NCI-H2029 treated with DMSO at 0.1 percent for 48 hours (cell line): ENCODE data around the gene RECQL5.

Experiments
- DNase-seq: peaks from one replicate; lab custom pipeline; 2025; lab: John Stamatoyannopoulos, UW

The RECQL5 gene

DNA sequence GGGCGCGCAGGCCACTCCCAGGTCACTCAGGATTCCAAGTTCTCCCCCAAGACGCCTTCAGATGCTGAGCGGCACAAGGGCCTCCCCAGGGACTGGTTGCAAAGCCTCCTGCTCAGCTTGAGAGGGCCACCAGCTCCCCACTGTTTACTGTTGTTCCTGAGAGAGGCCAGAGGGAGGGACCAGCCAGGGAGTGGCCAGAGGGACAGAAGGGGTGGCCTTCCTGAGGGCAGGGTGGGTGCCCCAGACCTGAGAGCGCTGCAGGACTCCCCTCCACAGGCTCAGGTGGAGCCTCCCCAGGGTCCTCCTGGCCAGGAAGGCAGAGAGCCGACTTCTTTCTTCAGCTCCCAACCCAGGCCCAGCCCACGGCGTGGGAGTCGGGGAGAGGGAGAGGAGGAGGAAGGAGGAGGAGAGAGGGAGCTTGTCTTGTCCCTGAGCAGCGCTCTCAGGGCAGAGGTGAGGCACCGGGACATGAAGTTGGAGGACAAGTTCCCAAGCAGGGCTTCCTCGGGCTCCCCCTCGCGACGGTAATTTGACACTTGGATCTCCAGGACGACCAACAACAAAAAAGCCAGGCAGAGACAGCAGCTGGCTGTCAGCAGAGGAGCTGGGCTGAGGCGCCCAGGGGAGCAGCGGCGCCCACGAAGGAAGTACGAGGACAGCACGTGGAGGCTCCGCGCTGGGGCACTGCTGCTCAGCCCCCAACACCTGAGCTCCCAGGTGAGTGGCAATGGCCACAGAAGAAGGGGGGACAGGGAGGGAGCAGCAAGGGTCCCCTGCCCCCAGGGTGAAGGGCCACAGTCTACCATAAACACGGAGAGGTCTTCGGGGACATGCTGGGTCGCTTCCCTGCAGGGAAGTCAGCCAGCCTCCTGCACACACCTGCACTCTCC, 33.2 kb downstream of the RECQL5 start:
- peak; percentile 45 for DNase-seq

DNA sequence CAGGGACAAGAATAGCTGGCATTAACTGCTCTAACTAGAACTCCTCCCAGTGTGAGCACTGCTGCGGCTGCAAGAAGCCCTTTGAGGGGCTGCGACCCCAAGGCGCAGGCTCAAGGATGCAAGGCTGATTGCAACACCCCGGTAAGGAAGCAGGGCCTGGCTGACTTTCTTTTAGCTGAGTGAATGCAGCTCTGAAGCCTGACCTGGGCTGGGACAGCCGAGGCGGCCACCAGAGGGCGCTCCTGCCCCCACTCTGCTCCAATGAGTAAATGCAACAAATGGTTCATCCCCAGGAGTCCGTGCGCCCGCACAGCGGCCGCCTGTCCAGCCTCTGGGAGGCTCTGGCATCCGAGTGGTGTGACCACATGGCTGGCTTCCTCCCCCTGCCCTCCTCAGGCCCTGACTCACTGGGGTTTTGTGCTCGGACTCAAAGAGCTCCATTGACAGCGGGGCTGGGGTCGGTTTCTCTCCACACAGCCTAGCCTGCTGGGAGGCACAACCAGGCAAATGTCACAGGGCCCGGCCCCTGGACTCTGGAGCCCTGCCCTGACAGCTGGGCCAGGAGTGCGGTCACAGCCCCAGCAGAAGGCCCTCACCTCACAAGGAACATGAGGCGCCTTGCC, 34.0 kb downstream of the RECQL5 start, which contains the start of gene SMIM5:
SMIM5 (plus strand) TSS at position 572 of the 623 bp plus-strand sequence. CDS start 6,768 bp downstream, outside the sequence.
- peak; percentile 1 for DNase-seq

DNA sequence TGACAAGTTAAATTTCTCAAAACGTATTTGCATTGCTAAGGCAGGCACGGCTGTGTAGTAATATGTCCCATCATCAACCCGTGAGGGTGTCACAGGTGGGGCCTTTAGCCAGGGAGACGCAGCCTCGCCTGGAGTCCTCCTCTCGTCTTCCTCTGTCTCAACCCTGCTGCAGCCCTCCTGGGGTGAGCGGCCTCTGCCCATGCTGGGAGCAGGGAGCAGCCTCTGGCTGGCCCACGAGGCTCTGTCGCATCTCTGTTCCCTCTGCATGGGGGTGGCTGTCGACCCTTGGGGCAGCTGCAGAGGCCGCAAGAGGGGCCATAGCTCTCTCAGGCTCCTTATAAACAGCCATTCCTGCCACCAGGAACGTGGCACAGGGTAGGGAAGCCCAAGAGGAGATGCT, 34.5 kb downstream of the RECQL5 start:
- DNase-seq, result no peak

DNA sequence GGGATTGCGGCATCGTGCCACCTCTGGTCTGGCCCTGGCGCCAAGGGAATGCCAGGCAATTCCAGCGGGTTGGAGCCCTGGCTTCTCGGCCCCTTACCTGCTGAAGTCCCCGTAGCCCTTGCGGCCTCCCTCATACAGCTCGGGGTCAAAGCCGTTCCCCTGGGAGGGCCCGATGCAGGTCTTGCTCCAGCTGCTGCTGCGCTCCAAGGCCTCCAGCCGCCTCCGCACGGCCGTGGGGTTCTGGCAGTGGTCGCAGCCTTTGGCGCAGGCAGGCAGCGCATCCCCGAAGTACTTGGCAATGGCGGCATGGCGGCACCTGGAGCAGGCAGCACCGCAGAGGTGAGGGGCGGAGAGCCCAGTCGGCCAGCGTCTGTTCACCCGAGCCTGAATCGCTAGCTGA, 35.6 kb downstream of the RECQL5 start:
- DNase-seq, result no peak

DNA sequence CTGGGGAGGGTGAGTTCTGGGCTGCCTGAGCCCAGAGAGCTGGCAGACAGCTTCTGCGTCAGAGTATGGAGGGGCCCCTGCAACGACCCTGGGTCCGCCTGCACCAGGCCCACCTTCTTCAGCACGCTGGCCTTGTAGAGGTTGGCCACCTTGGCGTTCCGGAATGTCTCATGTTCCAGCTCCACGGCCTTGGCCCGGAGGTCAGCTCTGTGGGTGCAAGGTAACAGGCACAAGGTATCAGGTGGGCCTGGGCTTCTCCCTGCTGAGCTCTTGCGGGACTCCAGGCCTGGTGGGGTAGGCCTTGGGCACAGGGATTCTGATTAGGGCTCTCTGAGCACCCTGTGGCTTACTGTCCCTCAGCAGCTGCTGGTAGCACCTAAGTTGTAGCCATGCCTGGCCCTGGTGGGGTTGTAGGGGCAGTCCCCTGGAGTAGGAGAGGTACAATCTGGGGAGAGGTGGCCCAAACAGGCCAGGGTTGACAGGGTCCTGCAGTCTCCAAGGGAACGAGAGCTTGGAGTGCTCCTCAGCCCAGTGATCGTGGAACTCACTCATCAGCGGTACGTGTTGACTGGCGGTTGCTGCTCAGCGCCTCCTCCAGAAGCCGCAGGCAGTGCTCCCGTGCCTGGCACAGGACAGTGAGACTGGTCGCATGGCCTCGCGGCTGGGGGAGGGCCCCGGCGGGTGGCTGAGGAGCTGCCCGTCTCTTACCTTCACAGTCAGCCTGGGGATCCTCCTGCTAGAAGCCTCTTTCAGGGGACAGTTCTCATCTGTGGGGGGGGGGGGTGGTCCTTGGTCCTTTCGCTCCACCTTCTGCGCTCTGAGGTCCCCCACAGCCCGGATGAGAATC, 36.7 kb downstream of the RECQL5 start:
- DNase-seq, result no peak

DNA sequence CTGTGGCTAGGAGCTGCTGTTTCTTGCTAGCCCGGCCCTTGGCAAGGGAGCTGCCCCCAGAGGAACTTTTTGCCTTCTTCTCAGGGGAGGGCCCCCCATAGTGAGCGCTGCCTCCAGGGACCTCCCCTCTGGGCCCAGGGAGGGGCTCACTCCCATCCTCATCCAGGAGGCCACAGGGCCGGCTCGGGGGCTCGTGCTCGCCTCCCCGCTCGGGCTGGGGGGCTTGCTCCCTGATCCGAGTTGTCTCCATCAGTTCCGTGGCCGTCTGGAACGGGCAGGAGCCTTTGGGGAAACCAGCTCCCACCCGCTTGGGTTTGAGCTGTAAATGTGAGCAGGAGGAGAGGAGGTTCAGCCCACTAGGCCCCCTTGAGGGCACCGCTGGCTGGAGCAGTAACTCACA, 37.8 kb downstream of the RECQL5 start:
- DNase-seq, result no peak

DNA sequence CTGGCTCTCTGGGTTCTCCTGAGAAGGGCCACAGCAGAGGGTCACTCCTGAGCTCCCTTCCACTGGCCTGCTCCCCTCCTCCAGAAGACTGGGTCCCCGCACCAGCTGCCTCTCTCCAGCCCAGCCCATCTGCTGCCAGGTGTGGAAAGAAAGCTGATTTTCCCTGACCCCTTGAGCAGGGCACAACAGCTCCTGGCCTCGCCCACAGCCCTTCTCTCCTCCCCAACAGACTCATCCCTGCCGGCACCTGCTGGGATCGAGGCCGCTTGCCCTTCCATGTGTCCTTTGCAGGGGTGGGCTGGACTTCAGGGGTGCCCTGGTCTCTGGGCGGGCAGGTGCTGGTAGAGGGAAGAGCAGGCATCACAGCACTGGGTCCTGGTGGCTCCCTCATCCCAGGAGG, 38.5 kb downstream of the RECQL5 start:
- DNase-seq, result no peak

DNA sequence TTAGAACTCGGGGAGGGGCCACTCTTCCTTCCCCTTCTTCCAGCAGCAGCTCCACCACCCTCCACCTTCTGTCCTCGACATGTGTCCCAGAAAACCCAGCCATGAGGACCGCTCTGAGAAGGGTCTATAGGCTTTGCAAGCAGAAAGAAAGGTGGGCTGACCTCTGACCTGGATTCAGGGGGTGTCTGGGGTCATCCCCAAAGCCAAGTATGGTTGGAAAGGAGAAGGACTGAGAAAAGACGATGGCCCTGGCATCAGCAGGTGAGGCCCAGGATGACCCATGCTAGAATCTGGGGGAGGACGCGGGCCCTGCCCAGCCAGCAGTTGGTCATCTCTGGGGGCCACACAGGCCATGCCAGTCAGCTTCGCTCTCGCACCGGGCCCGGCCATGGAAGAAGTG, 39.9 kb downstream of the RECQL5 start:
- DNase-seq, result no peak

DNA sequence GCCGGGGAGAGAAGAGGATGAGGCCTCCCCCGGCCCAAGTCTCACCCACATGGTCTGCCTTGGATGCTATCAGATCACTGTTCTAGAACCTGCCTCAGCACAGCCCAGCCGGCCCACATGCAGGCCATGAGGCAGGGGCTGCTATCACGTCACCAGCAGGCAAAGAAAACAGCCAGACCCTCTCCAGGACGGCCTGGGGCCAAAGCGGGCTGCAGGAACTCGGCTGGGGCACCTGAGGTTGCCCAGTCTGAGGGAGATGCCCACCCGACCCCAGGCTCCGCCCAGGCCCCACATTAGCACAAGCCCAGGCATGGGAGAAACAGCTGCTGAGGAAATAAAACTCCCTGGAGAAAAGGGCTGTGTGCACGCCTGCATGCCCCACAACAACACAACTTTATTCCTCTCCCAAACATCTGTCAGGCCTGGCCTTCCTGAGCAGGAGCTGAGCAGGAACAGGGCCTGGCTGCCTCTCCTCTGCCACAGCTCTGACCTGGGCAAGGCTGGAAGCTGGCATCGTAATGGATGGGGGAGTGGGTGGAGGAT, 40.4 kb downstream of the RECQL5 start:
- DNase-seq, result no peak

DNA sequence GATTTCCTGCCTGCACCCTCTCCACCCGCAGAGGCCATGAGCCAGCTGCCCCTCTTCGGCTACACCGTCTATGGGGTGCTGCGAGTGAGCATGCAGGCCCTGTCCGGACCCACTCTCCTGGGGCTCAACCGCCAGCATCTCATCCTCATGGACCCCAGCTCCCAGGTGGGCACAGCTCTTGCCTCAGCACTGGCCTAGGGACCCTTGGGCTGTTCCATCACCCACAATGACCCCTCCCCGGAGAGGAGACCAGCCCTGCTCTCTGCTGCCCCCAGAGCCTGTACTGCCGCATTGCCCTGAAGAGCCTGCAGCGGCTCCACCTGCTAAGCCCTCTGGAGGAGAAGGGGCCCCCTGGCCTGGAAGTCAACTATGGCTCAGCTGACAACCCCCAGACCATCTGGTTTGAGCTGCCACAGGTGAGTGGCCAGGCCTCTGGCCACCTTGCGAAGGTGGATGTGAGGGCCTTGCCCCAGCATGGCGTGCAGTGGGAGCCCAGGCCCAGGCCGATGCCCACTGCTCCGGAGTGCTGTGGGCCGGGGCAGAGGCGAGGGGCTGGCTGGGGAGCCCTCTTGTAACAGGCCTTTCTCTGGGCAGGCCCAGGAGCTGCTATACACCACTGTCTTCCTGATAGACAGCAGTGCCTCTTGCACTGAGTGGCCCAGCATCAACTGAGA, 41.0 kb downstream of the RECQL5 start:
- no peak for DNase-seq

DNA sequence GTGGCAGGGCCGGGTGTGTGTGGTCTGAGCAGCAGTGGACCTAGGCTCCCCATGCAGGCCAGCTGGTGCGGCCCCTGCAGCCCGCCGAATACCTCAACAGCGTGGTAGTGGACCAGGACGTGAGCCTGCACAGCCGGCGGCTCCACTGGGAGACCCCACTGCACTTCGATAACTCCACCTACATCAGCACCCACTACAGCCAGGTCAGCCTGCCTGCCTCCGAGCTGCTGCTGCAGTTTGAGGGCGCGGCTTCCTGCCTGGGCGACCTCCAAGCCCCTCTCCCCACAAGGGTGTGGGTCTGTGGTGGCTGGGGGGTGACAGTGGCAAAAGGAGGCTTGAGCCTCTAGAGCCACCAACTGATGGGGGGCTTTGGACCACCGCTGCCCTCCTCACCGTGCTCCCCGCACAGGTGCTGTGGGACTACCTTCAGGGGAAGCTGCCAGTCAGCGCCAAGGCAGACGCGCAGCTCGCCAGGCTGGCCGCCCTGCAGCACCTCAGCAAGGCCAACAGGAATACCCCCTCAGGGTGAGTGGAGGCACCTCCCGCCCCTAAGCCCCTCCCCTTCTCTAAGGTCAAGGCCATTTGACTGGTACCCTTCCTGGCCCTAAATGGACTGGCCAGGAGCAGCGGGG, 42.1 kb downstream of the RECQL5 start:
- DNase-seq, result no peak

DNA sequence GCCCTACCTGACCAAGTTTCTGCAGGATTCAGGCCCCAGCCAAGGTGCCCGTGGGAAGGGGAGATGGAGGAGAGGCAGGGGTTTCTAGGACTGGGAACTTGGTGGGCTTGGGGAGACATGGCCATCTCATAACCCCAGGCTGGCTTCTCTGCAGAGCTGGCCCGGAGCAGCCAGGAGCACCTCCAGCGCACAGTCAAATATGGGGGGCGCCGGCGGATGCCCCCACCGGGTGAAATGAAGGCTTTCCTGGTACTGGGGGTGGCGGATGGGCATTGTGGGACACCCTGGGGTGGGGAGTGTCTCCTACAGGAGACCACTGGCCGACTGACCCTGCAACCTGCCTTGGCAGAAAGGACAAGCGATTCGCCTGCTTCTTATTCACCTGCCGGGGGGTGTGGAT, 42.9 kb downstream of the RECQL5 start:
- no peak for DNase-seq

DNA sequence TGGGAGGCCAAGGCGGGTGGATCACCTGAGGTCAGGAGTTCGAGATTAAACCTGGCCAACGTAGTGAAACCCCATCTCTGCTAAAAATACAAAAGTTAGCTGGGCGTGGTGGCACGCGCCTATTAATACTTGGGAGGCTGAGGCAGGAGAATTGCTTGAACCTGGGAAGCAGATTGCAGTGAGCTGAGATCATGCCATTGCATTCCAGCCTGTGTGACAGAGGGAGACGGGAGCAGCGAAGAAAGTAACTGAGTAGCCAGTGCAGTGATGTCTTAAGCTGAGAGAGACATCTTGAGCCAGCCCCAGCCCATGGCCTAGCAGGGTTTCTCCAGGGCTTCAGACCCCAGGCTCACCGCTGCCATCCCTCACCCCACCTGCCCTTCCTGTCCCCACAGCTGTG, 43.6 kb downstream of the RECQL5 start:
- no peak for DNase-seq

DNA sequence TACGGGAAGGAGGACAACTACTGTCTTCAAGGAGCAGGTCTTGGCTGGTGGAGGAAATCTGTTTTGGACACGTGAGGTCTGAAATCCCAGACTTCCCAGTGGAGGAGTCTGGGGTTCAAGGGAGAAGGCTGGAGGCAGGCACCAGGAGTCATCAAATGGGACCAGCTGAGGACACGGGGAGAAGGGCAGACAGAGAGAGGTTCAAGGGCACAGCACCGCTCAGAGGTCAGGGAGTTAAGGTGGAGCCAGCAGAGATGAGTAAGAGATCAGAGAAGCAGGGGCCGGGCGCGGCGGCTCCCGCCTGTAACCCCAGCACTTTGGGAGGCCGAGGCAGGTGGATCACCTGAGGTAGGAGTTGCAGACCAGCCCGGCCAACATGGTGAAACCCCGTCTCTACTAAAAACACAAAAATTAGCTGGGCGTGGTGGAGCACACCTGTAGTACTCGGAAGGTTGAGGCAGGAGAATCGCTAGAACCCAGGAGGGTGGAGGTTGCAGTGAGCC, 44.1 kb downstream of the RECQL5 start:
- no peak for DNase-seq

DNA sequence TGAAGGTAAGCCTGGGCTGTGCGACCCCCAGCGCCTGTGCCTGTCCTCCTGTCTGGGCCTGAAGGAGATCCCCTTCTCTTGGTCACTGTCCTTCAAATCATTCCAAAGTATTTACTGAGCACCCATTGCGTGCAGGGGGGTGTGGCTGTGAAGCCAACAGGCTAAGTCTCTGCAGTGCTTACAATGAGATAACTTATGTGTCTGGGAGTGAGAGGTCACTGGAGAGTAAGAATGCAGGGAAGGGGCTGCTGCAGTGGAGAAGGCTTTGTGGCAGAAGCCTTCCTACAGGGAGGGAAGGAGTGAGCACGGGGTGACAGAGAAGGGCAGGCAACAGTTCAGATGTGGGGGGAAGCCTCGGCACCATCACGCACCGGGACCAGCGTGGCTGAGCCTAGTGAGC, 44.9 kb downstream of the RECQL5 start:
- no peak for DNase-seq

DNA sequence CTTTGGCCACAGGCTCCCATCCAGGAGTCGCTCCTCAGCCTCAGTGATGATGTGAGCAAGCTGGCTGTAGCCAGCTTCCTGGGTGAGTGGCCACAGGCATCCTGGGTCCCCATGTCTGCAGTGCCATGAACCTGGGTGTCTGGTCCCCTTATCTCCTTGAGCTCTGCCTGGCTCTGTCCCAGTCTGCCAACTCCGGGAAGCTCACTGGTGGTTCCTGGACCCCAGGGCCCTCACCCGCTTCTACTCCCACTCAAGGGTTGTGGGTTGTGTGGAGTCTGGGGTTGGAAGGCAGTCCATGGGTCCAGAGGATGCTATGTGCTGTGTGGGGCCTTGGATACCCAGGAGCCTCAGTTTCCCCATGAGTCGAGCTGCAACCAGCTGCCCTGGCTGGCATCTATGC, 45.5 kb downstream of the RECQL5 start:
- no peak for DNase-seq

DNA sequence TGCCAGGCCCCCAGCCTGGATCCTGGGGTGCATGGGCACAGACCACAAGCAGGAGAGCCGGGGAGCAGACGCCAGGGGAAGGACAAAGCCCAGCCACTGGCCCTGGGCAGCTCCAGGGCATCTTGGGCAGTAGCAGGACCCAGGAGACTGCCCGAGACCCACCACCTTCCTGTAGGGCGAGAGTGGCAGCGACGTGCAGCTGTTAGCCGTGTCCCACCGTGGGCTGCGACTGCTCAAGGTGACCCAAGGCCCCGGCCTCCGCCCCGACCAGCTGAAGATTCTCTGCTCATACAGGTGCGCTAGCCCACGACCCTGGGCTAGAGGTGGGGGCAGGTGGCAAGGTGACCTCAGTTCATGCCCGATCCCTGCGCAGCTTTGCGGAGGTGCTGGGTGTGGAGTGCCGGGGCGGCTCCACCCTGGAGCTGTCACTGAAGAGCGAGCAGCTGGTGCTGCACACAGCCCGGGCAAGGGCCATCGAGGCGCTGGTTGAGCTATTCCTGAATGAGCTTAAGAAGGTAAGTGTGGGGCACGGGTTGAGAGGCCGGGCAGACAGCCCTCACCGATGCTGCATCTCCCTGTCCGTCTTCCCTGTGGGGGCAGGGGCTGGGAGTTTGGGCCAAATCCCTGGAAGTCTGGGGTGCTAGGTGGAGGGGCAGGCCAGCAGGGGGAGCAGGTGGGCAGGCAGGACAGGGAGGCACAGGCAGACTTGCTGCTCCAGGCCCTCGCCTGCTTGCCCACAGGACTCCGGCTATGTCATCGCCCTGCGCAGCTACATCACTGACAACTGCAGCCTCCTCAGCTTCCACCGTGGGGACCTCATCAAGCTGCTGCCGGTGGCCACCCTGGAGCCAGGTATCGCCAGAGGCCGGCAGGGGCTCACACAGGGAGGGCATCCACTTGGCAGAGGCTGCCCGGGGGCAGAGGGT, 47.2 kb downstream of the RECQL5 start:
- no peak for DNase-seq

DNA sequence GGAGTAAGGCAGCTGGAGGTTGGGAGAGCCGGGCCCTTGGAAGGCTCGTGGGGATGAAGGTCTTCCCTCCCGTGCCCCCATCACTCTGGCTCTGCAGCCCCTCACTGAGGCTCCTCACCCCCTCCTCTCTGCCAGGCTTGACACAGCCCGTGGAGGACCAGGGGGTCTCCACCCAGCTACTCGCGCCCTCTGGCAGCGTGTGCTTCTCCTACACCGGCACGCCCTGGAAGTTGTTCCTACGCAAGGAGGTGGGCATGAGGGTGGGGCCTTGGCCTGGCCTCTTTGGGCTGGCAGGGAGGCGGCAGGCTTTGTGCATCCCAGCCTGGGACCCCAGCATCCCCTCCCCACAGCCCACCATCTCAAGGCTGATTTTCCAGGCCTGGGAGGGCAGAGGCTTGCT, 49.3 kb downstream of the RECQL5 start:
- no peak for DNase-seq

DNA sequence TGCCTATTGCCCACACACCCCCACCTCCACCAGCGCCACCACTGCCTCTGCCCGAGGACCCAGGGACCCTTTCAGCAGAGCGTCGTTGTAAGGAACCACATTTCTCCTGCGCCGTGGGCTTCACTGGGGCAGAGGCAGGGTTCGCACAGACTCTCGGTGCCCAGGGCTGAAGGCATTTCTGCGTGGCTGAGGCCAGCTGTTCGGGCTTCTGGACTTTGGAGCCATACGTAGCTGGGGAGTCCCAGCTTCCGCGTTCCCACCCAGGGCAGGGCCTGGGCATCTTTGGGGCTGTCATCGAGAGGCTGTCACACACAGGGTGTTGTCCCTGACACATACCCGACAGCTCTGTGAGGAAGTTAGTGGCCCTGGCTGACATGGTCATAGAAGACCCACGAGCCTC, 49.7 kb downstream of the RECQL5 start:
- DNase-seq, result no peak

DNA sequence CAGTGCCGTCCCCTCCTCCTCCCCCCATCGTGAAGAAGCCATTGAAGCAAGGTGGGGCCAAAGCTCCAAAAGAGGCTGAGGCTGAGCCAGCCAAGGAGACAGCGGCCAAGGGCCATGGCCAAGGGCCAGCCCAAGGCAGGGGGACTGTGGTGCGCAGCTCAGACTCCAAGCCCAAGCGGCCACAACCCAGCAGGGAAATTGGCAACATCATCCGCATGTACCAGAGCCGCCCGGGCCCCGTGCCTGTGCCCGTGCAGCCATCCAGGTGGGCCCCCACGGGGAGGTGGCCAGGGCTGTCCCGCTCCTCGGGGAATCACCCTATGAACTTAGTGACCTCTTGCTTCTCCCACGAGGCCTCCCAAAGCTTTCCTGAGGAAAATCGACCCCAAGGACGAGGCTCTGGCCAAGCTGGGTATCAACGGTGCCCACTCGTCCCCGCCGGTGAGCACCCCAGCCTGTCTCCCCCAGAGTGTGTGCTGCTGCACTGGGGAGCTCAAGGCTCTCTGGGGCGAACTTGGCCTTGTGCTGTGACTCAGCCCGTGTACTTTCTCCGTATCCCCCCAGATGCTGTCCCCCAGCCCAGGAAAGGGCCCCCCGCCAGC, 50.3 kb downstream of the RECQL5 start:
- no peak for DNase-seq
